GM19035 (cell line): ENCODE results near the gene DPY19L1.
"Not testable (repeated sequence)": the region's sequence is repeated elsewhere in the genome, so short reads cannot be mapped to it uniquely, and the experiment has no call there.

Experiments
- ATAC-seq: cut with Tn5 transposase; IDR thresholded peaks from one replicate; pipeline ENCODE4 v1.9.1; 2021; ENCODE audit not compliant: unreplicated experiment

DPY19L1 gene

DNA sequence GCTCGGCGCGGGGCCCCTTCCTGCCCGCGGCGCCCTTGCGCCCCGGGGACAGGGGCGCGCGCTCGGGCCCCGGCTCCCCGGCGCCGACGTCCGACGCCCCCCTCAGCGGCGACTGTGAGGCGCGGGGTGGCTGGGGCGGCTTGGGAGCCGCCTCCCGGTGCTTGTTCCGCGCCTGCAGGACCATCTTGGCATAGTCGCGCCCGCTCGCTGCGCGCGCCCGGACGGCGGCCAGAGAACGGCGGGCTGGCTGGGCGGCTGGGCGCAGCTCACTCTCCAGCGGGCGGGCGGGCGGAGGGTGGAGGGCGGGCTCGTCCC, at the start of gene DPY19L1:
Gene DPY19L1, minus strand, starts transcription at position 275 of the 315 bp plus-strand sequence. Its CDS starts 91 bp downstream, at position 184.
- no peak for ATAC-seq

- not testable (repeated sequence) for ATAC-seq
These were observed 42.2 kb upstream of the DPY19L1 start for GRCh38 chr7:35079517-35079916.

DNA sequence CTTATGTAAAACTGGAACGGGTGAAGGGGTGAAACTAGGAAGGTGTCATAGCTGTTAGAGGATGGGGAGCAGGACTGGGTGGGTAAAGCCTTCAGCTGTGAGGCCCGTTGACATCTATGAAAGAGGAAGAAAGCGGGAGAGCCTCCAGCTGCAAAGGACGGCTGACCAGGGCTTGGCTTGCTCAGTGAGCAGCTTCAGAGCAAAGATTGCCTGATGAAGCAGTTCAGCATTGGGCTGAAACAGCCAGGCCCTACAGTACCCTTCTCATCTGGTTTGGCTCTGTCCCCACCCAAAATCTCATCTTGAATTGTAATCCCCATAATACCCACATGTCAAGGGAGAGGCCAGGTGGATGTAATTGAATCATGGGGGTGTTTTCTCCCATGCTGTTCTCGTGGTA, 36.7 kb upstream of the DPY19L1 start:
- not testable (repeated sequence) for ATAC-seq

DNA sequence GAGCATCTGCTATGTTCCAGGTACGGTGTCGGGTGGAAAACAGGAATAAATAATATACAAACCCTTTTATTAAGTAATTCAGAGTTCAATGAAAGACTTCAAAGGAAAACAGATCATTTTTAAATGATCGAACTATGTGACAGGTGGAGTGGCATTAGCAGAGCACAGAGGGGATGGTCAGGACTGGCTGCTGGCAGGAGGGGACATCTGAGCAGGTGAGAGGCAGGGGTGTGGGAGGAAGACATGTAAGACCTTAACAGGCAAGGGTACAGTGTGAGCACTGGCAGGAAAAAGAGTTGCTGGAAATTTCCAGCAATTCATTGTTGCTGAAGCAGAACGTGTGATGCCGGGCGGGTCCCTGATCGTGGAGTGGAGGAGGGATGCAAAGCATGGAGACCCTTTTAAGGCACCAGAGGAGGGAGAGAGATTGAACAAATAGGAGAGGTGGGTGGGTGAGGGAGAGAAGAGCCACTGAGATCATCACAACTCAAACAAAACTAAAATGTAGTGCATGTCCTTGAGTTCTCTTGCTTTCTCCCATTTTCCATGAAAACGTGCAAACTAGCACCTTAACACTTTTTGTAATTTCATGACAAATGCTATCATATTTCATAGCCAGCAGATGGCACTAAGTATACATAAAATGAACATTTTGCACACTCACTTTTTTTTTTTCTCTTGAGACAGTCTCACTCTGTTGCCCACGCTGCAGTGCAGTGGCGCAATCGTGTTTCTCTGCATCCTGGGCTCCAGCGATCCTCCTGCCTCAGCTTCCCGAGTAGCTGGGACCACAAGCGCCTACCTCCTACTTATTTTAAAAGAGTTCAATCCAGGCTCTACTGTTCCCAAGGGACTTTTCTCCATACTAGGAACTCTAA, 35.9 kb upstream of the DPY19L1 start:
- ATAC-seq: peak; percentile 53

- ATAC-seq: not testable (repeated sequence)
These were observed 31.8 kb upstream of the DPY19L1 start for GRCh38 chr7:35069084-35069483.

GRCh38 chr7:35065382-35065781, 28.1 kb upstream of the DPY19L1 start:
- not testable (repeated sequence) for ATAC-seq

GRCh38 chr7:35058571-35058970, 21.3 kb upstream of the DPY19L1 start:
- ATAC-seq: not testable (repeated sequence)

- not testable (repeated sequence) for ATAC-seq
These were observed 20.5 kb upstream of the DPY19L1 start for GRCh38 chr7:35057505-35058451.

DNA sequence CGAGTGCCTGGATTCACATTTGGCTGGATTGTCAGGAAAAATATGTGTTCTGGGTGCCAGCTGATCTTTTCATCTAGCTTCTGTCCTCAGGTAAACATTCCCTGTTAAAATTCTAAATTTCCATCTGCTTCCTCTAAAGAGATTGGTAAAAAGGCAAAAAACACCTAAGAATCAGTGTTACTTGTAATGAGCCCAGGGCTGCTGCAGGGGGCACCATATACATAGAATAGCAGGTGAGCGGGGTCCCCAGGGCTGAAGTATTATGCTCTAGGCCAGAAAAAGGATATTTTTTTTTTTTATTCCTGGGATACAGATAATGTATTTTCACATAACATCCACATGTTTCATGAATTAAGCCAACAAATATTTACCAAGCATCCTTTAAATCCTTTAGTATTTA, 18.4 kb upstream of the DPY19L1 start:
- ATAC-seq: not testable (repeated sequence)

GRCh38 chr7:35053488-35054175, 16.3 kb upstream of the DPY19L1 start:
- not testable (repeated sequence) for ATAC-seq

- not testable (repeated sequence) for ATAC-seq
These were observed 11.1 kb upstream of the DPY19L1 start for GRCh38 chr7:35048390-35048789.

GRCh38 chr7:35047912-35048305, 10.6 kb upstream of the DPY19L1 start:
- ATAC-seq: not testable (repeated sequence)

- not testable (repeated sequence) for ATAC-seq
These were observed 10.1 kb upstream of the DPY19L1 start for GRCh38 chr7:35047263-35047911.

DNA sequence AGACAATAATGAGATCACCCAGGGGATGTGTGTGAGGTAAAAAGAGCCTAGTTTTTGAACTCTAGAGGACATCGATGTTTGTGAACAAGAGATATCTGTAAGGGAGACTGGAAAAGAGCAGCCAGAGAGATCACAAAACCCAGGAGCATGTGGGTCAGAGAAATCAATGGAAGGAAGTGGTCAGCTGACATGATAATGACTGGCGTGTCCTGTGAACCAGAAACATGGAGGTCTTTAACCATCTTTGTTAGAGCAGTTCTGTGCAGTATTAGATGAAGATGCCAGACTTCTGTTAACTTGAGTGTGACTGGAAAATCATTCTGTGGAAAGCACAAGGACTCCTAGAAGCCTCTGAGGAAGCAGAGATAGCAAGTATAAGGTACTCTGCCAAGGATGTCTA, 6.0 kb upstream of the DPY19L1 start:
- not testable (repeated sequence) for ATAC-seq

- no peak for ATAC-seq
These were observed 3.6 kb upstream of the DPY19L1 start for GRCh38 chr7:35040906-35041305.

GRCh38 chr7:35039343-35039742, 2.1 kb upstream of the DPY19L1 start:
- ATAC-seq: no peak

DNA sequence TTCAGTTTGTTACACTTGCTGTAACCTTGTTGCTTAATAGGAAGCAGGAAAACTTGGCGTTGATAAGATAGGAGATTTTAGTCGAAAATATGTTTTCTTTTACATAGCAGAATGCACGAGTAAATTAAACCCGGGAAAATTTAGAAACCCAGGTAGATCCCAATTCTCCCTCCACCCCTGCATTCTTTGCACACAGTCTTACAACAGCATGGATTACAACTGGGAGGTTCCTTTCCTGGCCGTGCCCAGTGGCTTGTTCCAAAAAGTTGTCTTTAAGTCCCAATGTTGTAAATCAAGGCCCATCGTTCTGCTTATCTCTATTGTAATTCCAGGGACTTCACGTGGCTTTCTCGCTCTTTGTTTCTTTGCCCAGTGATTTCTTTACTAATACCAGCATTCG, 1.1 kb upstream of the DPY19L1 start:
- ATAC-seq: no peak

GRCh38 chr7:35037526-35038341, 449 bp upstream of the DPY19L1 start:
- ATAC-seq: peak; percentile 81

GRCh38 chr7:35036361-35037171, 719 bp downstream of the DPY19L1 start:
- ATAC-seq: peak; percentile 15
